ENCODE results near the gene F12. TPM values are rescaled to one million over a fixed set of nuclear protein-coding genes. Genes with fewer than 3 reads are reported as not detected.
A peak's percentile ranks its signal among the peaks of the same experiment; 100 is the strongest.

F12 gene
- polyA plus RNA-seq, 1 of the 3 experiments (the other 2 are of a cell fraction) = 4.3 TPM

DNA sequence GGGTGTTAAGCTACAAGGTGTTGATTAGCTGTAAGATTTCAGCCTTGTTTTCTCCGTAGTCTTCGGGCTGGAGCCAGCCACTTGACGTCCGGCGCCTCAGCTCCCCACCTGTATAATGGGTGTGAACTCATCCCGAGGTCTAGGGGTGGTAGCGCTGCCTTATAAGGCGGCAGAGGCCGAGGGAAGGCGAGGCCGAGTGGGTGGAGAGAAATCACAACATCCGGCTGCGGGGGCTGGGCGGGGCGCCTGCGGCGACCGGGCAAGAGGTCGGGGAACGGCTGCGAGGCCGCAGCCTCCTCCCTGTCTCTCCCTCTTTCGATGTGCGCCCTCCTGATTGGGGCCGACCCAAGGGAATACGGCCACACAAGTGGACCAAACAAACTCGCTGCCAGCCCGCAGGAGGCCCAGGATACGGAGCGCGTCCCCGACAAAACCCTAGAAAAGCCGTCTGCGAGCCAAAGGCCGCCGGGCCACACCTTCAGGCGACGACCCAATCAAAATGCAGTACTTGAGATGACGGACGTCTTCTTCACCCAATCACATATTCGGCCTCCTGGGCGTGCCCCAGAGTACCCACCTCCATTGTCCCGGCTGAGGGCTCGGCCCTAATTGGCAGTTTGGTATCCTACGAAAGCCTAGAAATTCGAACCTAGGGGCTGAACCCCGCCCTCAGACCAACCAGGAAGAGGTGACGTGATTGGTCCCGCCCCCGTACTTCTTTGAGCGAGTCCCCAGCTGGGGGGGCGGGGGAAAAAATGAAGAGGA lies 16.6 kb upstream of the F12 start:
- Histone ChIP-seq H3K36me3 (replicated peaks in 1 of 2; ENCODE audit: control insufficient read depth in 1 of 2, insufficient read depth in 2 of 2, low read length in 1 of 2) (peaks cover 0 to 4% of the 10 kb centered on the region in 2 experiments), H4K20me1 (ENCODE audit: insufficient read depth) (0 out of 2 replicates have a peak, but pooled peaks cover 13% of the 10 kb centered on the region), H3K27me3 (ENCODE audit: insufficient read depth) (no peaks in the 10 kb centered on the region), H3F3A (replicated peaks; ENCODE audit: insufficient read depth) (peaks cover 12% of the 10 kb centered on the region), H3K9me2 (no peaks in the 10 kb centered on the region), H3K4me2 (peak overlapping the region; percentile 69), H3K4me3 (ENCODE audit: low read depth in 2 of 2, low read length in 1 of 2) (peak overlapping the region; percentile 53 to 68), H2AFZ (ENCODE audit: low read depth) (peak overlapping the region; percentile 85), H3K9me3 (no peaks in the 10 kb centered on the region), H3K9ac (peak overlapping the region; percentile 73), H3K79me2 (ENCODE audit: insufficient read depth) (peaks cover 30% of the 10 kb centered on the region), H3K27ac (ENCODE audit: low read depth in 2 of 2, low read length in 1 of 2) (peak overlapping the region; percentile 89 to 92), H3K4me1 (ENCODE audit: control insufficient read depth in 1 of 2, insufficient read depth in 2 of 2, low read depth in 1 of 2, low read length in 1 of 2) (peaks cover 5 to 33% of the 10 kb centered on the region in 2 experiments; a peak in 2 of 4 replicates)
- peak; percentile 99 for DNase-seq
- POLR2A ChIA-PET = interaction anchor here (0.6 to 2.1 kb wide), 8 partner anchors 11 to 115 kb away, joined by 3 to 16 read pairs (median 6); partner anchors contain the start of gene PRR7
- TF ChIP-seq, protein P1, sequence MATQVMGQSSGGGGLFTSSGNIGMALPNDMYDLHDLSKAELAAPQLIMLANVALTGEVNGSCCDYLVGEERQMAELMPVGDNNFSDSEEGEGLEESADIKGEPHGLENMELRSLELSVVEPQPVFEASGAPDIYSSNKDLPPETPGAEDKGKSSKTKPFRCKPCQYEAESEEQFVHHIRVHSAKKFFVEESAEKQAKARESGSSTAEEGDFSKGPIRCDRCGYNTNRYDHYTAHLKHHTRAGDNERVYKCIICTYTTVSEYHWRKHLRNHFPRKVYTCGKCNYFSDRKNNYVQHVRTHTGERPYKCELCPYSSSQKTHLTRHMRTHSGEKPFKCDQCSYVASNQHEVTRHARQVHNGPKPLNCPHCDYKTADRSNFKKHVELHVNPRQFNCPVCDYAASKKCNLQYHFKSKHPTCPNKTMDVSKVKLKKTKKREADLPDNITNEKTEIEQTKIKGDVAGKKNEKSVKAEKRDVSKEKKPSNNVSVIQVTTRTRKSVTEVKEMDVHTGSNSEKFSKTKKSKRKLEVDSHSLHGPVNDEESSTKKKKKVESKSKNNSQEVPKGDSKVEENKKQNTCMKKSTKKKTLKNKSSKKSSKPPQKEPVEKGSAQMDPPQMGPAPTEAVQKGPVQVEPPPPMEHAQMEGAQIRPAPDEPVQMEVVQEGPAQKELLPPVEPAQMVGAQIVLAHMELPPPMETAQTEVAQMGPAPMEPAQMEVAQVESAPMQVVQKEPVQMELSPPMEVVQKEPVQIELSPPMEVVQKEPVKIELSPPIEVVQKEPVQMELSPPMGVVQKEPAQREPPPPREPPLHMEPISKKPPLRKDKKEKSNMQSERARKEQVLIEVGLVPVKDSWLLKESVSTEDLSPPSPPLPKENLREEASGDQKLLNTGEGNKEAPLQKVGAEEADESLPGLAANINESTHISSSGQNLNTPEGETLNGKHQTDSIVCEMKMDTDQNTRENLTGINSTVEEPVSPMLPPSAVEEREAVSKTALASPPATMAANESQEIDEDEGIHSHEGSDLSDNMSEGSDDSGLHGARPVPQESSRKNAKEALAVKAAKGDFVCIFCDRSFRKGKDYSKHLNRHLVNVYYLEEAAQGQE (IDR thresholded peaks at IDR 0.05; ENCODE audit: low read depth, low read length) = 0 out of 2 replicates have a peak, but pooled peaks have one; percentile 1
- peak; percentile 67 for TF ChIP-seq GABPA (IDR thresholded peaks at IDR 0.05; ENCODE audit: low read depth)
- TF ChIP-seq IRF3 (IDR thresholded peaks at IDR 0.05; ENCODE audit: low read depth, low read length) = peak; percentile 69
- no peak for TF ChIP-seq RAD21 (IDR thresholded peaks at IDR 0.05; ENCODE audit: low read length)
- no peak for TF ChIP-seq SMC3 (IDR thresholded peaks at IDR 0.05; ENCODE audit: low read depth, low read length)
- peak; percentile 73; the same call in 1 of the 2 replicates for TF ChIP-seq ELF1 (IDR thresholded peaks at IDR 0.05)
- no peak for TF ChIP-seq NRF1 (IDR thresholded peaks at IDR 0.05; ENCODE audit: low read depth, low read length)
- TF ChIP-seq MXI1 (IDR thresholded peaks at IDR 0.05; ENCODE audit: low read depth, low read length) = peak; percentile 22; the same call in 1 of the 2 replicates
- TF ChIP-seq CHD2 (IDR thresholded peaks at IDR 0.05; ENCODE audit: low read length, partially characterized antibody) = peak; percentile 64
- TF ChIP-seq, protein P2, sequence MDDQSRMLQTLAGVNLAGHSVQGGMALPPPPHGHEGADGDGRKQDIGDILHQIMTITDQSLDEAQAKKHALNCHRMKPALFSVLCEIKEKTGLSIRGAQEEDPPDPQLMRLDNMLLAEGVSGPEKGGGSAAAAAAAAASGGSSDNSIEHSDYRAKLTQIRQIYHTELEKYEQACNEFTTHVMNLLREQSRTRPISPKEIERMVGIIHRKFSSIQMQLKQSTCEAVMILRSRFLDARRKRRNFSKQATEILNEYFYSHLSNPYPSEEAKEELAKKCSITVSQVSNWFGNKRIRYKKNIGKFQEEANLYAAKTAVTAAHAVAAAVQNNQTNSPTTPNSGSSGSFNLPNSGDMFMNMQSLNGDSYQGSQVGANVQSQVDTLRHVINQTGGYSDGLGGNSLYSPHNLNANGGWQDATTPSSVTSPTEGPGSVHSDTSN (IDR thresholded peaks at IDR 0.05) = peak; percentile 99
- 0 out of 2 replicates have a peak, but pooled peaks have one; percentile 25 for TF ChIP-seq FOXM1 (IDR thresholded peaks at IDR 0.05; ENCODE audit: low read depth)
- TF ChIP-seq RFX5 (IDR thresholded peaks at IDR 0.05; ENCODE audit: low read length) = peak; percentile 76
- TF ChIP-seq POLR2AphosphoS5 (IDR thresholded peaks at IDR 0.05; ENCODE audit: low read depth, low read length) = peak; percentile 71
- peak; percentile 16; the same call in 1 of the 2 replicates for TF ChIP-seq NFIC (IDR thresholded peaks at IDR 0.05; ENCODE audit: borderline replicate concordance)
- peak; percentile 61; the same call in 1 of the 2 replicates for TF ChIP-seq TAF1 (IDR thresholded peaks at IDR 0.05; ENCODE audit: borderline replicate concordance, low read depth, low read length)
- TF ChIP-seq RXRA (IDR thresholded peaks at IDR 0.05; ENCODE audit: borderline replicate concordance, low read depth) = no peak
- TF ChIP-seq SIN3A (IDR thresholded peaks at IDR 0.05; ENCODE audit: borderline replicate concordance, low read depth, low read length) = peak; percentile 19; the same call in 1 of the 2 replicates
- CTCF ChIA-PET = interaction anchor here (0.9 to 10.8 kb wide), 13 partner anchors 15 to 313 kb away, joined by 3 to 120 read pairs (median 4); no protein-coding TSS in a partner anchor
- 4% methylated on average over 28 of the region's 52 CpGs for WGBS (ENCODE audit: low lambda C conversion rate)
